ENCODE data around the gene AGMO.

- TF ChIP-seq CTCF (conservative IDR thresholded peaks at IDR 0.05; ENCODE audit: low read depth in 2 of 2): no peak
- TF ChIP-seq POLR2AphosphoS5 (IDR thresholded peaks at IDR 0.05; ENCODE audit: low read depth): no peak
- TF ChIP-seq REST (IDR thresholded peaks at IDR 0.05; ENCODE audit: unreplicated experiment): no peak
- no peak for TF ChIP-seq ZNF331 (CRISPR knock-in tag; IDR thresholded peaks at IDR 0.05; ENCODE audit: low read depth)
Measured at GRCh38 chr7:15159261-15159660, 402.6 kb downstream of the AGMO start.
